ENCODE measurements around the gene NKAPD1.

DNA sequence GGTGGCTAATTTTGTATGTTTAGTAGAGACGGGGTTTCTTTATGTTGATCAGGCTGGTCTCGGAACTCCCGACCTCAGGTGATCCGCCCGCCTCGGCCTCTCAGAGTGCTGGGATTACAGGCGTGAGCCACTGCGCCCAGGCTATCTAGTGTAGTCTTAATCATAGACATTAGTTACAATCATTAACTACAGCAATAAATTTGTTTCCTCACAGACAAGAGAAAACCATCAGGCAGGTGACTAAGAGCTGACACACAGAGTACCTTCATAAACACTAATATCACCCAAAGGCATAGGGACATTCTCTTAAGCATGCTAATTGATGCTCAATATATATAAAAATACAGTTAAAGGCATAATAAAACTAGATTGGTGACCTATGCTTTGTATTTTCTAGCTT, 32.0 kb downstream of the NKAPD1 start:
- TF ChIP-seq, protein P1, sequence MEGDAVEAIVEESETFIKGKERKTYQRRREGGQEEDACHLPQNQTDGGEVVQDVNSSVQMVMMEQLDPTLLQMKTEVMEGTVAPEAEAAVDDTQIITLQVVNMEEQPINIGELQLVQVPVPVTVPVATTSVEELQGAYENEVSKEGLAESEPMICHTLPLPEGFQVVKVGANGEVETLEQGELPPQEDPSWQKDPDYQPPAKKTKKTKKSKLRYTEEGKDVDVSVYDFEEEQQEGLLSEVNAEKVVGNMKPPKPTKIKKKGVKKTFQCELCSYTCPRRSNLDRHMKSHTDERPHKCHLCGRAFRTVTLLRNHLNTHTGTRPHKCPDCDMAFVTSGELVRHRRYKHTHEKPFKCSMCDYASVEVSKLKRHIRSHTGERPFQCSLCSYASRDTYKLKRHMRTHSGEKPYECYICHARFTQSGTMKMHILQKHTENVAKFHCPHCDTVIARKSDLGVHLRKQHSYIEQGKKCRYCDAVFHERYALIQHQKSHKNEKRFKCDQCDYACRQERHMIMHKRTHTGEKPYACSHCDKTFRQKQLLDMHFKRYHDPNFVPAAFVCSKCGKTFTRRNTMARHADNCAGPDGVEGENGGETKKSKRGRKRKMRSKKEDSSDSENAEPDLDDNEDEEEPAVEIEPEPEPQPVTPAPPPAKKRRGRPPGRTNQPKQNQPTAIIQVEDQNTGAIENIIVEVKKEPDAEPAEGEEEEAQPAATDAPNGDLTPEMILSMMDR (conservative IDR thresholded peaks at IDR 0.05 in 1 of 2, IDR thresholded peaks at IDR 0.05 in 1 of 2; ENCODE audit: low read depth in 1 of 2, low read length in 2 of 2): no peak
- TF ChIP-seq EZH2 (IDR thresholded peaks at IDR 0.05; ENCODE audit: low read length, missing control alignments): no peak

All from fibroblast of lung (primary cell).